HEK293 (cell line): Measurements from ENCODE around the gene PPP4R1.

Experiments used
- ATF2 ChIP-seq: fragments of 450-650 bp; formaldehyde crosslinking; IDR thresholded peaks from 2 replicates; pipeline ENCODE4 v1.5.1; 2016; ENCODE audit warnings: missing biosample characterization, missing genetic modification characterization, low read depth
- GLI2 ChIP-seq: fragments of 450-650 bp; formaldehyde crosslinking; IDR thresholded peaks from 2 replicates; pipeline ENCODE4; 2017; ENCODE audit warnings: missing biosample characterization, missing genetic modification characterization, low read depth, borderline replicate concordance
- IKZF3 ChIP-seq: fragments of 450-650 bp; IDR thresholded peaks from 2 replicates; pipeline ENCODE4 v1.5.0; 2018; ENCODE audit warnings: missing biosample characterization, mild to moderate bottlenecking, missing genetic modification characterization, moderate library complexity
- PBX3 ChIP-seq: sonication (generic); formaldehyde crosslinking; IDR thresholded peaks from 2 replicates; pipeline ENCODE4 v1.8.1; 2022; ENCODE audit warnings: mild to moderate bottlenecking, moderate library complexity, missing genetic modification reagents
- RBAK ChIP-seq: fragments of 450-650 bp; formaldehyde crosslinking; IDR thresholded peaks from 2 replicates; pipeline ENCODE4 v1.5.1; 2016; ENCODE audit warnings: missing biosample characterization, missing genetic modification characterization
- ZBTB11 ChIP-seq: fragments of 450-650 bp; formaldehyde crosslinking; conservative IDR thresholded peaks from 2 replicates; pipeline ENCODE4 v1.5.1; 2016; ENCODE audit warnings: low read depth, missing biosample characterization, missing genetic modification characterization
- ZBTB48 ChIP-seq: fragments of 450-650 bp; formaldehyde crosslinking; IDR thresholded peaks from 2 replicates; pipeline ENCODE4 v1.5.1; 2016; ENCODE audit warnings: missing biosample characterization, missing genetic modification characterization
- ZBTB8A ChIP-seq: fragments of 450-650 bp; formaldehyde crosslinking; IDR thresholded peaks from 2 replicates; pipeline ENCODE4 v1.5.1; 2016; ENCODE audit warnings: missing biosample characterization, missing genetic modification characterization
- ZFHX2 ChIP-seq: fragments of 450-650 bp; formaldehyde crosslinking; conservative IDR thresholded peaks from 2 replicates; pipeline ENCODE4 v1.5.1; 2016; ENCODE audit warnings: missing biosample characterization, missing genetic modification characterization
- ZNF114 ChIP-seq: fragments of 450-650 bp; formaldehyde crosslinking; IDR thresholded peaks from 2 replicates; pipeline ENCODE4 v1.5.0; 2017; ENCODE audit warnings: missing biosample characterization, missing genetic modification characterization
- ZNF132 ChIP-seq: fragments of 450-650 bp; formaldehyde crosslinking; IDR thresholded peaks from 2 replicates; pipeline ENCODE4 v1.5.1; 2017; ENCODE audit warnings: missing biosample characterization, missing genetic modification characterization, borderline replicate concordance
- ZNF155 ChIP-seq: fragments of 450-650 bp; formaldehyde crosslinking; IDR thresholded peaks from 2 replicates; pipeline ENCODE4 v1.5.1; 2016; ENCODE audit warnings: missing biosample characterization, missing genetic modification characterization
- ZNF174 ChIP-seq: fragments of 450-650 bp; formaldehyde crosslinking; IDR thresholded peaks from 2 replicates; pipeline ENCODE4 v1.5.0; 2017; ENCODE audit warnings: missing biosample characterization, mild to moderate bottlenecking, missing genetic modification characterization
- ZNF26 ChIP-seq: fragments of 450-650 bp; formaldehyde crosslinking; IDR thresholded peaks from 2 replicates; pipeline ENCODE4 v1.5.1; 2016; ENCODE audit warnings: missing biosample characterization, missing genetic modification characterization
- ZNF266 ChIP-seq: fragments of 450-650 bp; formaldehyde crosslinking; IDR thresholded peaks from 2 replicates; pipeline ENCODE4 v1.5.1; 2016; ENCODE audit warnings: missing biosample characterization, missing genetic modification characterization, low read depth
- ZNF324 ChIP-seq: fragments of 450-650 bp; formaldehyde crosslinking; IDR thresholded peaks from 2 replicates; pipeline ENCODE4 v1.5.1; 2016; ENCODE audit warnings: missing biosample characterization, missing genetic modification characterization
- ZNF335 ChIP-seq: fragments of 450-650 bp; formaldehyde crosslinking; conservative IDR thresholded peaks from 2 replicates; pipeline ENCODE4 v1.5.1; 2016; ENCODE audit warnings: missing biosample characterization, missing genetic modification characterization
- ZNF350 ChIP-seq: fragments of 450-650 bp; formaldehyde crosslinking; IDR thresholded peaks from 2 replicates; pipeline ENCODE4 v1.5.0; 2017; ENCODE audit warnings: missing biosample characterization, mild to moderate bottlenecking, missing genetic modification characterization
- ZNF398 ChIP-seq: fragments of 450-650 bp; formaldehyde crosslinking; IDR thresholded peaks from 2 replicates; pipeline ENCODE4 v1.5.1; 2017; ENCODE audit warnings: missing biosample characterization, missing genetic modification characterization
- ZNF488 ChIP-seq: fragments of 450-650 bp; formaldehyde crosslinking; IDR thresholded peaks from 2 replicates; pipeline ENCODE4 v1.5.1; 2016; ENCODE audit warnings: missing biosample characterization, missing genetic modification characterization
- ZNF555 ChIP-seq: fragments of 450-650 bp; formaldehyde crosslinking; conservative IDR thresholded peaks from 2 replicates; pipeline ENCODE4 v1.5.1; 2017; ENCODE audit warnings: missing biosample characterization, mild to moderate bottlenecking, missing genetic modification characterization, inconsistent platforms
- ZNF558 ChIP-seq: fragments of 450-650 bp; formaldehyde crosslinking; IDR thresholded peaks from 2 replicates; pipeline ENCODE4 v1.5.1; 2016; ENCODE audit warnings: missing biosample characterization, missing genetic modification characterization
- ZNF561 ChIP-seq: fragments of 450-650 bp; IDR thresholded peaks from 2 replicates; pipeline ENCODE4 v1.5.1; 2018; ENCODE audit warnings: missing biosample characterization, missing genetic modification characterization, borderline replicate concordance
- ZNF629 ChIP-seq: fragments of 450-650 bp; formaldehyde crosslinking; IDR thresholded peaks from 2 replicates; pipeline ENCODE4 v1.5.1; 2017; ENCODE audit warnings: missing biosample characterization, missing genetic modification characterization
- ZNF670 ChIP-seq: fragments of 450-650 bp; formaldehyde crosslinking; IDR thresholded peaks from 2 replicates; pipeline ENCODE4 v1.5.1; 2016; ENCODE audit warnings: missing biosample characterization, missing genetic modification characterization, low read depth
- ZSCAN16 ChIP-seq: fragments of 450-650 bp; formaldehyde crosslinking; IDR thresholded peaks from 2 replicates; pipeline ENCODE4 v1.5.1; 2016; ENCODE audit warnings: missing biosample characterization, missing genetic modification characterization
- ZSCAN30 ChIP-seq: fragments of 450-650 bp; IDR thresholded peaks from 2 replicates; pipeline ENCODE4 v1.5.1; 2018; ENCODE audit warnings: missing biosample characterization, mild to moderate bottlenecking, missing genetic modification characterization, moderate library complexity

PPP4R1 gene

GRCh38 chr18:9614401-9615279 is at the start of gene PPP4R1 (continued):
- TF ChIP-seq ZNF398 (tag by site-specific recombination) (peak; percentile 20; the same call in 1 of the 2 replicates), ZBTB8A (tag by site-specific recombination) (peak; percentile 60), ZSCAN30 (peak; percentile 62; the same call in 1 of the 2 replicates), ZBTB48 (no peak), ZNF114 (tag by site-specific recombination) (no peak), ZSCAN16 (tag by site-specific recombination) (no peak), ZNF350 (tag by site-specific recombination) (no peak), ZNF558 (tag by site-specific recombination) (no peak), ZNF155 (tag by site-specific recombination) (no peak), GLI2 (tag by site-specific recombination) (no peak), ZNF174 (tag by site-specific recombination) (no peak), ZNF324 (tag by site-specific recombination) (no peak), PBX3 (CRISPR knock-in tag) (no peak), ZFHX2 (tag by site-specific recombination) (peak; percentile 82), ZNF26 (no peak), ZNF555 (tag by site-specific recombination) (no peak), IKZF3 (0 out of 2 replicates have a peak, but pooled peaks have one; percentile 18), ZNF335 (tag by site-specific recombination) (peak; percentile 87; the same call in 1 of the 2 replicates), ZBTB11 (no peak), ZNF132 (tag by site-specific recombination) (no peak), ZNF670 (tag by site-specific recombination) (no peak), RBAK (tag by site-specific recombination) (no peak), ZNF488 (tag by site-specific recombination) (no peak), ZNF629 (tag by site-specific recombination) (no peak), ATF2 (tag by site-specific recombination) (no peak), ZNF561 (tag by site-specific recombination) (no peak), ZNF266 (tag by site-specific recombination) (no peak)
